Osteocyte (in vitro differentiated cells): ENCODE results near the gene PLOD2. TPM values are rescaled to one million over a fixed set of nuclear protein-coding genes. Genes with fewer than 3 reads are reported as not detected.

ENCODE experiments used
- DNase-seq: peaks from one replicate; pipeline ENCODE4 v3.0.0; 2021; ENCODE audit warnings: mixed read lengths; ENCODE audit not compliant: unreplicated experiment; ENCODE audit errors: extremely low spot score
- H3K27ac Mint-ChIP-seq: one replicate; pipeline ENCODE4 v1.8.0; 2021; ENCODE audit warnings: mild to moderate bottlenecking, mixed read lengths; ENCODE audit not compliant: unreplicated experiment
- H3K27me3 Mint-ChIP-seq: one replicate; pipeline ENCODE4 v1.8.0; 2021; ENCODE audit warnings: mixed read lengths; ENCODE audit not compliant: unreplicated experiment
- H3K36me3 Mint-ChIP-seq: one replicate; pipeline ENCODE4 v1.8.0; 2021; ENCODE audit warnings: mixed read lengths; ENCODE audit not compliant: unreplicated experiment
- H3K4me1 Mint-ChIP-seq: one replicate; pipeline ENCODE4 v1.8.0; 2021; ENCODE audit warnings: mixed read lengths; ENCODE audit not compliant: unreplicated experiment
- H3K4me3 Mint-ChIP-seq: one replicate; pipeline ENCODE4 v1.8.0; 2021; ENCODE audit warnings: mild to moderate bottlenecking, moderate library complexity, mixed read lengths; ENCODE audit not compliant: unreplicated experiment
- H3K9me3 Mint-ChIP-seq: one replicate; pipeline ENCODE4 v1.8.0; 2021; ENCODE audit warnings: mixed read lengths; ENCODE audit not compliant: unreplicated experiment
- total RNA-seq: library from RNA; stranded (reverse); gene quantifications from 2 replicates; pipeline ENCODE4 v1.2.1, GENCODE V29; 2021
- TF ChIP-seq, protein P1 (sequence below): fragments of 200-600 bp; sonication (generic); IDR thresholded peaks from 2 replicates; pipeline ENCODE4 v1.5.0; 2021; ENCODE audit warnings: antibody characterized with exemption, mild to moderate bottlenecking, moderate library complexity

Gene PLOD2
- total RNA-seq, 1 donor from 2014 or later, result 96.1 TPM

DNA sequence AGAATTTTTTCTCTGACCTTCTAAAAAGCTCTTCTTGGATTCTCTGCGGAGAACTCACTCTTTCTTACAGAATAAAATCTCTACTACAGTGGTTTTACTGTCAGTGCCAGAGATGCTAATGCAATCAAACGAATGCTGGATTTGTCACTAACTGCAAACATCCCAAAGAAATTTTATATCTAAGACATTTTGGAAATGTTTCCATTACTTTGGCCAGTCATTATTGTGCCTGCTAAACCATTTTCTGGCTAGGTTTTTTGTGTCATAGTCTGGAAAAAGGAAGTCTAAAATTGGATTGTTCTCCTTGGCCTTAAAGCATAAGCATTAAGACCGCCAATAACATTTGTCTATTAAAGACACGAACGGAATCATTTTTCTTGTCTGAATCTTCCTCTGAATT, 54.0 kb downstream of the PLOD2 start:
- DNase-seq, result no peak
- Mint-ChIP-seq H3K4me1 (peaks cover 10% of the 10 kb centered on the region), H3K27ac (no peak overlapping the region), H3K36me3 (peaks cover 48% of the 10 kb centered on the region), H3K27me3 (no peaks in the 10 kb centered on the region), H3K4me3 (no peak overlapping the region), H3K9me3 (no peaks in the 10 kb centered on the region)
- TF ChIP-seq, protein P1, sequence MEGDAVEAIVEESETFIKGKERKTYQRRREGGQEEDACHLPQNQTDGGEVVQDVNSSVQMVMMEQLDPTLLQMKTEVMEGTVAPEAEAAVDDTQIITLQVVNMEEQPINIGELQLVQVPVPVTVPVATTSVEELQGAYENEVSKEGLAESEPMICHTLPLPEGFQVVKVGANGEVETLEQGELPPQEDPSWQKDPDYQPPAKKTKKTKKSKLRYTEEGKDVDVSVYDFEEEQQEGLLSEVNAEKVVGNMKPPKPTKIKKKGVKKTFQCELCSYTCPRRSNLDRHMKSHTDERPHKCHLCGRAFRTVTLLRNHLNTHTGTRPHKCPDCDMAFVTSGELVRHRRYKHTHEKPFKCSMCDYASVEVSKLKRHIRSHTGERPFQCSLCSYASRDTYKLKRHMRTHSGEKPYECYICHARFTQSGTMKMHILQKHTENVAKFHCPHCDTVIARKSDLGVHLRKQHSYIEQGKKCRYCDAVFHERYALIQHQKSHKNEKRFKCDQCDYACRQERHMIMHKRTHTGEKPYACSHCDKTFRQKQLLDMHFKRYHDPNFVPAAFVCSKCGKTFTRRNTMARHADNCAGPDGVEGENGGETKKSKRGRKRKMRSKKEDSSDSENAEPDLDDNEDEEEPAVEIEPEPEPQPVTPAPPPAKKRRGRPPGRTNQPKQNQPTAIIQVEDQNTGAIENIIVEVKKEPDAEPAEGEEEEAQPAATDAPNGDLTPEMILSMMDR, result no peak

DNA sequence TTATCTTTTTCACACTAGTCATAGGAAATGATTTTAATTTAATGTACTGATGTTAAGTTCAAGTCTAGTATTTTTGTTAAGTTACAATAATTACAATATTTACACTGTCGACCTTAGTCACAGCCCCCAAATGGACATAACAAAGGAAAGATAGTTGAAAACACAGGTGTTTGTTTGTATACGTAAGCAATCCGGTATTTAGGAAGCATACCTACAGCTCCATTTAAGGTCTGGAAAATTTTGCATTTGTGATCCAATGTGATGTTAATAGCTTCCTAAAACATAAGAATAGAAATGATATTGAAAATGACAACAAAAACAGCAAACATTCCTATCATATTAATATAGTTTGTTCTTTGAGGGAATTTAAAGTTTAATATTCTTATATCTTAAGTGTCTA, 56.9 kb downstream of the PLOD2 start:
- peaks cover 54% of the 10 kb centered on the region for H3K36me3 Mint-ChIP-seq
- no peaks in the 10 kb centered on the region for H3K27me3 Mint-ChIP-seq
- no peak overlapping the region for H3K27ac Mint-ChIP-seq
- peaks cover 10% of the 10 kb centered on the region for H3K4me1 Mint-ChIP-seq
- H3K4me3 Mint-ChIP-seq, result no peak overlapping the region
- DNase-seq, result no peak
- TF ChIP-seq, protein P1, result no peak
- H3K9me3 Mint-ChIP-seq, result no peaks in the 10 kb centered on the region

DNA sequence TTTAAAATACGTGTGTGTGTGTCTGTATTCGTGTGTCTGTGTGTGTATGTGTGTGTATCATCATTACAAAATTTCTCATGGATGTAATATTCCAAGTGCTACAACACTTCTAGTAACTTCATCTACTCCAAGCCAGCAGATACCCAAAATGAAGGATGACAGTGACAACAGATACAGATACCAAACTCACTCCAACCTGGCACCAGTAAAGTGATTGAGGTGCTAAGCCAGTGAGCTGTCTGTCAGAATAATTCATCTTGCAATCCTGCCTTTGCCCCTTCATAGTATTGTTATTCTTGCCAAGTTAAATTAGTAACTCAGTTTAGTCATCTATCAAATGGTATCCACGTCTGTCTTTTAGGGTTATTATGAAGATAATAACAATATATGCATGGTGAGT, 58.1 kb downstream of the PLOD2 start:
- TF ChIP-seq, protein P1, result no peak
- no peaks in the 10 kb centered on the region for H3K27me3 Mint-ChIP-seq
- H3K4me3 Mint-ChIP-seq, result no peak overlapping the region
- no peak for DNase-seq
- H3K36me3 Mint-ChIP-seq, result peaks cover 48% of the 10 kb centered on the region
- H3K9me3 Mint-ChIP-seq, result no peaks in the 10 kb centered on the region
- no peak overlapping the region for H3K27ac Mint-ChIP-seq
- H3K4me1 Mint-ChIP-seq, result peaks cover 10% of the 10 kb centered on the region

DNA sequence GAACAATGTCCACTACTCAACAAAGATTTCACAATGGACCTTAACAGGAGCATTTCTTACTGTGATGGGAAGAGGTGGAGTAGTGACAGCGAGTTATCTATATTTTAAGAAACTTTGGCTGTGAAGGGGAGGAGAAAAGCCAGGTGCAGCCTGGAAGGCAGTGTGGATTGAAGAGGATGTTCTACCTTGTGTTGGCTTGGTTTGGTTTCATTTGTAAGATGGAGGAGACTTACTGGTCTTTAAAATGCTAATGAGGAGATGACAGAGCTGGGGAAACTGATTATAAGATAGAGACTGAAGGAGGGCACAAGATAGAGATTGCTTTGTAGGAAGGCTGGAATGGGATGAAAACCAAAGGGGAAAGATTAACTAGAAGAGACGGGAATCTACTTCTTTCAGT, 59.4 kb downstream of the PLOD2 start:
- H3K9me3 Mint-ChIP-seq, result no peaks in the 10 kb centered on the region
- peak overlapping the region; percentile 1 for H3K27ac Mint-ChIP-seq
- H3K27me3 Mint-ChIP-seq, result no peaks in the 10 kb centered on the region
- H3K36me3 Mint-ChIP-seq, result peaks cover 37% of the 10 kb centered on the region
- DNase-seq, result no peak
- H3K4me3 Mint-ChIP-seq, result no peak overlapping the region
- TF ChIP-seq, protein P1, result no peak
- peaks cover 10% of the 10 kb centered on the region for H3K4me1 Mint-ChIP-seq

DNA sequence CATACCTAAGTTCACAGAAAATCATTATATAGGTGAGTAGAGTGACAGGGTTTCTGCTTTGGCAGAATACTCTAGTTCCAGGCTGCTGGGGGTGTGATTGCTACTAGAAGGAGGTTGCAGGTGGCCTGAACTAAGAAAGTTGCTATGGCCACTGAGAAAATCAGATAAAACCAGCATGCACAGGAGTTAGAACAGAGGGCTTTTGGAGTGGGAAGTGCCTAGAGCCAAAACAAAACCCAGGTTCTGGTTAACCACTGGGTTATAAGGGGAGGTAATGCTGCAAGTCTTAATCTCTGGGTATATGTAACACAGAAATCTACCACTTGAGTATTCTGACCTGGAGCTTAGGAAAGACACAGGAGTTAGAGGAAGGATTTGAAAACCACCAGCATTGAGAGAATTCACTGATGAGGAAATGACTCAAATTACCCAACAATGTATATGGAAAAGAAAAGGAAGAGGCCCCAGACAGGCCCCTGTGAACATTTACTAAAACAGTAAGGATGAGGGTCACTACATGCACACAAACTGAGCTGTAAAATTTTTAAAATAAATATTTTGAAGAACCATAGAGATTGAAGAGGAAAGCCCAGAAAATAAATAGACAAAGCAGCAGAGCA, 60.0 kb downstream of the PLOD2 start:
- Mint-ChIP-seq H3K9me3 (no peaks in the 10 kb centered on the region), H3K27ac (peak overlapping the region; percentile 1), H3K27me3 (no peaks in the 10 kb centered on the region), H3K4me3 (no peak overlapping the region), H3K36me3 (peaks cover 31% of the 10 kb centered on the region), H3K4me1 (peaks cover 10% of the 10 kb centered on the region)
- TF ChIP-seq, protein P1, result no peak
- DNase-seq, result no peak
